OCI-LY1 (cell line): ENCODE results near the gene RAX.

ENCODE experiments used
- H2AFZ ChIP-seq: fragments of 200-600 bp; sonication (generic), shearing (Covaris generic); 2 replicates; pipeline ENCODE4 v1.6.0; 2014; ENCODE audit warnings: antibody characterized with exemption, mild to moderate bottlenecking, low read length
- H3F3A ChIP-seq: fragments of 200-600 bp; sonication (generic), shearing (Covaris generic); 2 replicates; pipeline ENCODE4 v1.6.0; 2014; ENCODE audit warnings: mild to moderate bottlenecking, antibody characterized with exemption, low read length, moderate library complexity; ENCODE audit not compliant: insufficient read depth
- H3K27ac ChIP-seq: fragments of 200-600 bp; sonication (generic); 2 replicates; pipeline ENCODE4 v1.5.1; 2014; ENCODE audit warnings: low read length, mixed run types, mild to moderate bottlenecking, low read depth; ENCODE audit not compliant: poor library complexity, severe bottlenecking
- H3K27me3 ChIP-seq: fragments of 200-600 bp; sonication (generic); 2 replicates; pipeline ENCODE4 v1.6.0; 2014; ENCODE audit warnings: antibody characterized with exemption, mild to moderate bottlenecking, low read length, moderate library complexity; ENCODE audit not compliant: insufficient read depth
- H3K36me3 ChIP-seq: fragments of 200-600 bp; sonication (generic); 2 replicates; pipeline ENCODE4 v1.6.1; 2014; ENCODE audit warnings: mild to moderate bottlenecking, antibody characterized with exemption, low read length, moderate library complexity, mixed read lengths; ENCODE audit not compliant: insufficient read depth
- H3K4me1 ChIP-seq: fragments of 200-600 bp; sonication (generic); 2 replicates; pipeline ENCODE4 v1.5.1; 2014; ENCODE audit warnings: mild to moderate bottlenecking, low read length, moderate library complexity; ENCODE audit not compliant: insufficient read depth, severe bottlenecking
- H3K4me2 ChIP-seq: fragments of 200-600 bp; sonication (generic), shearing (Covaris generic); 2 replicates; pipeline ENCODE4 v1.6.1; 2014; ENCODE audit warnings: low read length
- H3K4me3 ChIP-seq: fragments of 200-600 bp; sonication (generic); 2 replicates; pipeline ENCODE4 v1.5.1; 2014; ENCODE audit warnings: low read length, low read depth, mild to moderate bottlenecking, mixed read lengths; ENCODE audit not compliant: poor library complexity, severe bottlenecking
- H3K79me2 ChIP-seq: fragments of 200-600 bp; shearing (Covaris generic); 2 replicates; pipeline ENCODE4 v1.6.1; 2016; ENCODE audit warnings: mixed run types, low read length, mixed read lengths; ENCODE audit not compliant: insufficient read depth
- H3K9ac ChIP-seq: fragments of 200-600 bp; sonication (generic), shearing (Covaris generic); 2 replicates; pipeline ENCODE4 v1.6.1; 2014; ENCODE audit warnings: mild to moderate bottlenecking, low read length, mixed read lengths
- H3K9me2 ChIP-seq: fragments of 200-600 bp; sonication (generic), shearing (Covaris generic); 2 replicates; pipeline ENCODE4 v1.6.1; 2014; ENCODE audit warnings: low read depth, mild to moderate bottlenecking, low read length, mixed read lengths
- H3K9me3 ChIP-seq: fragments of 200-600 bp; shearing (Covaris generic); 2 replicates; pipeline ENCODE4 v1.6.1; 2014; ENCODE audit warnings: low read length, mixed read lengths
- H4K20me1 ChIP-seq: fragments of 200-600 bp; sonication (generic), shearing (Covaris generic); 2 replicates; pipeline ENCODE4 v1.6.0; 2016; ENCODE audit warnings: mild to moderate bottlenecking, low read length; ENCODE audit not compliant: insufficient read depth
- EZH2 ChIP-seq: fragments of 200-600 bp; sonication (generic), shearing (Covaris generic); IDR thresholded peaks from 2 replicates; pipeline ENCODE4 v1.8.0; 2017; ENCODE audit warnings: borderline replicate concordance, mixed run types, mild to moderate bottlenecking, antibody characterized with exemption, low read length, moderate library complexity, mixed read lengths
- TF ChIP-seq, protein P1 (sequence below): fragments of 200-600 bp; sonication (generic), shearing (Covaris generic); IDR thresholded peaks from 2 replicates; pipeline ENCODE4 v1.5.1; 2017; ENCODE audit warnings: mild to moderate bottlenecking, antibody characterized with exemption, low read length, moderate library complexity, mixed read lengths

Gene RAX

GRCh38 chr18:59276047-59276446 is 2.8 kb upstream of the RAX start:
- Histone ChIP-seq H3K4me2 (no peak overlapping the region), H3K9me2 (no peaks in the 10 kb centered on the region), H3K4me1 (no peaks in the 10 kb centered on the region), H3K27me3 (0 out of 2 replicates have a peak, but pooled peaks cover 3% of the 10 kb centered on the region), H2AFZ (no peak overlapping the region), H4K20me1 (no peaks in the 10 kb centered on the region), H3K27ac (no peak overlapping the region), H3K36me3 (no peaks in the 10 kb centered on the region), H3K9ac (no peak overlapping the region), H3F3A (no peaks in the 10 kb centered on the region), H3K4me3 (no peak overlapping the region), H3K79me2 (no peaks in the 10 kb centered on the region), H3K9me3 (no peaks in the 10 kb centered on the region)
- TF ChIP-seq EZH2 = no peak
- TF ChIP-seq, protein P1, sequence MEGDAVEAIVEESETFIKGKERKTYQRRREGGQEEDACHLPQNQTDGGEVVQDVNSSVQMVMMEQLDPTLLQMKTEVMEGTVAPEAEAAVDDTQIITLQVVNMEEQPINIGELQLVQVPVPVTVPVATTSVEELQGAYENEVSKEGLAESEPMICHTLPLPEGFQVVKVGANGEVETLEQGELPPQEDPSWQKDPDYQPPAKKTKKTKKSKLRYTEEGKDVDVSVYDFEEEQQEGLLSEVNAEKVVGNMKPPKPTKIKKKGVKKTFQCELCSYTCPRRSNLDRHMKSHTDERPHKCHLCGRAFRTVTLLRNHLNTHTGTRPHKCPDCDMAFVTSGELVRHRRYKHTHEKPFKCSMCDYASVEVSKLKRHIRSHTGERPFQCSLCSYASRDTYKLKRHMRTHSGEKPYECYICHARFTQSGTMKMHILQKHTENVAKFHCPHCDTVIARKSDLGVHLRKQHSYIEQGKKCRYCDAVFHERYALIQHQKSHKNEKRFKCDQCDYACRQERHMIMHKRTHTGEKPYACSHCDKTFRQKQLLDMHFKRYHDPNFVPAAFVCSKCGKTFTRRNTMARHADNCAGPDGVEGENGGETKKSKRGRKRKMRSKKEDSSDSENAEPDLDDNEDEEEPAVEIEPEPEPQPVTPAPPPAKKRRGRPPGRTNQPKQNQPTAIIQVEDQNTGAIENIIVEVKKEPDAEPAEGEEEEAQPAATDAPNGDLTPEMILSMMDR = no peak

GRCh38 chr18:59275406-59275949 is 2.2 kb upstream of the RAX start:
- Histone ChIP-seq H4K20me1 (no peaks in the 10 kb centered on the region), H3K4me2 (no peak overlapping the region), H3K9ac (no peak overlapping the region), H3F3A (no peaks in the 10 kb centered on the region), H3K4me1 (no peaks in the 10 kb centered on the region), H3K4me3 (no peak overlapping the region), H3K79me2 (no peaks in the 10 kb centered on the region), H3K27me3 (no peaks in the 10 kb centered on the region), H2AFZ (no peak overlapping the region), H3K36me3 (no peaks in the 10 kb centered on the region), H3K9me2 (no peaks in the 10 kb centered on the region), H3K9me3 (no peaks in the 10 kb centered on the region), H3K27ac (no peak overlapping the region)
- no peak for TF ChIP-seq EZH2
- TF ChIP-seq, protein P1 = no peak

DNA sequence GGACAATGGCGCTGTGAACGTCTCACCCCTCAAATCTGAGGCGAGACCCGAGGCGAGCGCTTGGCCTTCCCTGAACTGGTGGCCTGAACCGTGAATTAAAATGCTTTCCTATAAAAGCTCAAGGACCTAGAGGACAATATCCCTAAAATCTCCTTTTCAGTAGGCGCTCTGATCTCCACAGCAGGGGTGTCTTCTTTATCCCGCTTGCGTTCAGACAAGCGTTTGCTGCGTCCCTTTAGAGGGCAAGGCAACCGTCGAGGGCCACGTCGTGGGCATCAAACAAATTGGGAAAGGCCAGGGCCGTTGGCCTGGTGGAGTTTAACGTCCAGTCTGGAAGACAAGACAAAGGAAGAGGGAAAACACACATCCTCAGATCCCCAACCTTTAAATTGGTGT is 1.3 kb upstream of the RAX start:
- H3K4me1 ChIP-seq = peaks cover 3% of the 10 kb centered on the region
- no peaks in the 10 kb centered on the region for H3K9me3 ChIP-seq
- no peak overlapping the region for H3K27ac ChIP-seq
- H3K79me2 ChIP-seq = no peaks in the 10 kb centered on the region
- no peaks in the 10 kb centered on the region for H3K27me3 ChIP-seq
- H3K9ac ChIP-seq = no peak overlapping the region
- H3K4me2 ChIP-seq = no peak overlapping the region
- H4K20me1 ChIP-seq = no peaks in the 10 kb centered on the region
- H3K36me3 ChIP-seq = no peaks in the 10 kb centered on the region
- H3F3A ChIP-seq = no peaks in the 10 kb centered on the region
- H2AFZ ChIP-seq = no peak overlapping the region
- H3K9me2 ChIP-seq = no peaks in the 10 kb centered on the region
- TF ChIP-seq EZH2 = no peak
- no peak overlapping the region for H3K4me3 ChIP-seq

GRCh38 chr18:59273759-59274532 is 692 bp upstream of the RAX start:
- H3K9ac ChIP-seq = no peak overlapping the region
- H3K4me2 ChIP-seq = no peak overlapping the region
- no peaks in the 10 kb centered on the region for H3F3A ChIP-seq
- H3K27ac ChIP-seq = no peak overlapping the region
- no peak overlapping the region for H2AFZ ChIP-seq
- no peaks in the 10 kb centered on the region for H3K27me3 ChIP-seq
- no peaks in the 10 kb centered on the region for H3K9me3 ChIP-seq
- no peaks in the 10 kb centered on the region for H3K36me3 ChIP-seq
- no peaks in the 10 kb centered on the region for H4K20me1 ChIP-seq
- no peaks in the 10 kb centered on the region for H3K79me2 ChIP-seq
- H3K9me2 ChIP-seq = no peaks in the 10 kb centered on the region
- H3K4me1 ChIP-seq = peaks cover 6% of the 10 kb centered on the region
- no peak overlapping the region for H3K4me3 ChIP-seq
- TF ChIP-seq, protein P1 = no peak
- TF ChIP-seq EZH2 = no peak
